Smooth muscle cell of the brain vasculature (primary cell): Measurements from ENCODE around the gene FAM193B.

ENCODE experiments used
- DNase-seq: peaks from one replicate; pipeline ENCODE4 v3.0.0-alpha.2; 2012; ENCODE audit warnings: low read depth, low spot score

FAM193B gene

GRCh38 chr5:177470759-177471536 is 83.4 kb downstream of the FAM193B start:
- DNase-seq = no peak
